ENCODE measurements around the gene TOM1L2. TPM values are rescaled to one million over a fixed set of nuclear protein-coding genes. Genes with fewer than 3 reads are reported as not detected.

TOM1L2 gene
- total and polyA plus RNA-seq, 11 donors: 122 to 345 (median 247) TPM

- intact Hi-C loops (cut with DNase I): loop anchor here in 1 of 10 donors (2.0 kb wide), 1 partner anchor 15 kb away; no protein-coding TSS in a partner anchor
- TF ChIP-seq POLR2A (IDR thresholded peaks at IDR 0.05) (no peak), CTCF (IDR thresholded peaks at IDR 0.05) (no peak)
- no peaks in the 10 kb centered on the region for H3K36me3 ChIP-seq
- no peaks in the 10 kb centered on the region for H3K27me3 ChIP-seq
- peaks cover 30 to 86% (median 72%) of the 10 kb centered on the region in 12 donors for H3K4me1 ChIP-seq
- 48 to 54% (median 51%) methylated on average over 10 to 11 of the region's 11 CpGs for WGBS, 4 donors
- H3K9me3 ChIP-seq: no peaks in the 10 kb centered on the region
- ATAC-seq (peak in 1 of 4 donors; percentile 14), DNase-seq (peak in 4 of 5 donors; percentile 78 to 84 (median 82))
- H3K27ac ChIP-seq: peak overlapping the region; percentile 96 to 99 (median 98)
- H3K4me3 ChIP-seq: peak overlapping the region in 3 of 12 donors; percentile 12 to 78 (median 14)
Measured at GRCh38 chr17:17837966-17838962, 133.9 kb downstream of the TOM1L2 start.

GRCh38 chr17:17837380-17837821, 134.8 kb downstream of the TOM1L2 start:
- intact Hi-C loops (cut with DNase I): loop anchor here in 1 of 10 donors (2.0 kb wide), 1 partner anchor 15 kb away; no protein-coding TSS in a partner anchor
- Histone ChIP-seq H3K4me3 (peak overlapping the region in 11 of 12 donors; percentile 58 to 98 (median 78)), H3K36me3 (peaks cover 0 to under 1% (median 0%) of the 10 kb centered on the region in 9 donors), H3K4me1 (peaks cover 30 to 83% (median 71%) of the 10 kb centered on the region in 12 donors), H3K27me3 (no peaks in the 10 kb centered on the region), H3K9me3 (no peaks in the 10 kb centered on the region), H3K27ac (peak overlapping the region; percentile 96 to 99 (median 98))
- ATAC-seq: peak in 3 of 4 donors; percentile 0 to 44 (median 7)
- DNase-seq: peak in 4 of 5 donors; percentile 74 to 79 (median 78)
- TF ChIP-seq CTCF (IDR thresholded peaks at IDR 0.05): peak in 3 of 12 donors; percentile 10 to 32 (median 13)
- peak in 1 of 2 donors; percentile 26 for TF ChIP-seq POLR2A (IDR thresholded peaks at IDR 0.05)
- WGBS, 4 donors: 17 to 38% (median 28%) methylated on average over 3 of the region's 3 CpGs

- Histone ChIP-seq H3K27me3 (no peaks in the 10 kb centered on the region), H3K4me1 (peaks cover 30 to 82% (median 67%) of the 10 kb centered on the region in 12 donors), H3K27ac (peak within 1 kb of the TSS; percentile 96 to 99 (median 98)), H3K9me3 (no peaks in the 10 kb centered on the region), H3K36me3 (peaks cover 0 to 6% (median 0%) of the 10 kb centered on the region in 9 donors), H3K4me3 (peak within 1 kb of the TSS; percentile 51 to 98 (median 76))
- TF ChIP-seq CTCF (IDR thresholded peaks at IDR 0.05) (no peak), POLR2A (IDR thresholded peaks at IDR 0.05) (no peak)
- ATAC-seq (peak in 2 of 4 donors; percentile 9 to 32), DNase-seq (peak; percentile 69 to 87 (median 72))
- 6 to 14% (median 7%) methylated on average over 20 to 52 of the region's 52 CpGs for WGBS, 4 donors
- intact Hi-C loops (cut with DNase I): loop anchor here in 1 of 10 donors (2.0 kb wide), 1 partner anchor 14 kb away; no protein-coding TSS in a partner anchor
Measured at GRCh38 chr17:17836818-17837379, 135.3 kb downstream of the TOM1L2 start, which contains the start of gene SREBF1. SREBF1 (minus strand) TSS chr17:17836986; CDS start chr17:17836817, 169 bp downstream.

All from heart left ventricle (tissue), 16 donors.